ENCODE data around the gene DEFB108B. TPM values are rescaled to one million over a fixed set of nuclear protein-coding genes. Genes with fewer than 3 reads are reported as not detected.
"Not testable (repeated sequence)": the region's sequence is repeated elsewhere in the genome, so short reads cannot be mapped to it uniquely, and the experiment has no call there.

Gene DEFB108B
- total and polyA plus RNA-seq, 2 donors (not counting 1 experiment from before 2014, with no cell fraction given) = not detected

DNA sequence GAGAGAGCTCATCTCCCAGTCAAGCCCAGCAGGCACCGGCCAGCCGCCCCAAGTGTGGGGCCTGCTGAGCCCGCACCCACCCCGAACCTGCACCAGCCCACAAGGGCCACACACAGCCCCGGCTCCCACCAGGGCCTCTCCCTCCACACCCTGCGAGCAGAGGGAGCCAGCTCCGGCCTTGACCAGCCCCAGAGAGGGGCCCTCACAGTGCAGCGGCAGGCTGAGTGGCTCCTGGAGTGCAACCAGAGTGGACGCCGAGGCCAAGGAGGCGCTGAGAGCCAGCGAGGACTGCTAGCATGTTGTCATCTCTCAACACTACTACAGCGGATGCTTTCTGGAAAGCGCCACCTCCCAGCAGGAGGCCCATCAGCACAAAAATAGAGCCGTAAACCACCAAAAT is 10.9 kb downstream of the DEFB108B start:
- Histone ChIP-seq H3K9me3 (ENCODE audit: control extremely low read depth in 1 of 3, control insufficient read depth in 2 of 3, insufficient read depth in 1 of 3, low read length in 2 of 3) (peaks cover 0 to 3% (median 1%) of the 10 kb centered on the region in 3 donors), H3K27ac (ENCODE audit: low read length in 2 of 2) (no peak overlapping the region), H3K4me3 (ENCODE audit: control extremely low read depth in 1 of 5, extremely low read depth in 1 of 5, insufficient read depth in 1 of 5, low read depth in 2 of 5, low read length in 4 of 5) (no peak overlapping the region), H3K4me2 (replicated peaks; ENCODE audit: low read depth, low read length, poor library complexity, severe bottlenecking) (no peak overlapping the region), H3K4me1 (ENCODE audit: control insufficient read depth in 2 of 2, insufficient read depth in 2 of 2, low read length in 2 of 2) (no peaks in the 10 kb centered on the region), H3K9ac (ENCODE audit: low read length) (no peak overlapping the region), H3K79me2 (ENCODE audit: control insufficient read depth, insufficient read depth, low read length) (no peaks in the 10 kb centered on the region), H3K36me3 (replicated peaks in 1 of 2; ENCODE audit: control extremely low read depth in 1 of 2, control insufficient read depth in 1 of 2, extremely low read depth in 1 of 2, insufficient read depth in 2 of 2, low read length in 1 of 2) (no peaks in the 10 kb centered on the region), H4K20me1 (ENCODE audit: control insufficient read depth, insufficient read depth, low read length, poor library complexity, severe bottlenecking) (no peaks in the 10 kb centered on the region), H2AFZ (ENCODE audit: insufficient read depth, low read depth, low read length, poor library complexity, severe bottlenecking) (no peak overlapping the region), H3K27me3 (replicated peaks in 1 of 4; ENCODE audit: control extremely low read depth in 1 of 4, control insufficient read depth in 3 of 4, insufficient read depth in 4 of 4, low read length in 3 of 4) (no peaks in the 10 kb centered on the region)
- TF ChIP-seq EZH2 (IDR thresholded peaks at IDR 0.05; ENCODE audit: borderline replicate concordance, insufficient read depth, low read depth, low read length, poor library complexity, severe bottlenecking) = no peak
- no peak overlapping the region for H3K4me3 Mint-ChIP-seq
- ChIA-PET POLR2A (interaction anchor here (0.6 kb wide), 1 partner anchor 102 kb away, joined by 4 read pairs; no protein-coding TSS in a partner anchor), CTCF (no interaction called here)
- no peak overlapping the region for H3K27ac Mint-ChIP-seq
- DNase-seq (no peak), ATAC-seq (ENCODE audit: low read depth) (no peak)
- 95% methylated on average over 11 of the region's 15 CpGs for WGBS (ENCODE audit: insufficient coverage)
- intact Hi-C loops (cut with micrococcal nuclease) = no loop called here
- H3K4me1 Mint-ChIP-seq = no peaks in the 10 kb centered on the region
- no peaks in the 10 kb centered on the region for H3K27me3 Mint-ChIP-seq
- H3K9me3 Mint-ChIP-seq (ENCODE audit: insufficient read depth) = no peaks in the 10 kb centered on the region

DNA sequence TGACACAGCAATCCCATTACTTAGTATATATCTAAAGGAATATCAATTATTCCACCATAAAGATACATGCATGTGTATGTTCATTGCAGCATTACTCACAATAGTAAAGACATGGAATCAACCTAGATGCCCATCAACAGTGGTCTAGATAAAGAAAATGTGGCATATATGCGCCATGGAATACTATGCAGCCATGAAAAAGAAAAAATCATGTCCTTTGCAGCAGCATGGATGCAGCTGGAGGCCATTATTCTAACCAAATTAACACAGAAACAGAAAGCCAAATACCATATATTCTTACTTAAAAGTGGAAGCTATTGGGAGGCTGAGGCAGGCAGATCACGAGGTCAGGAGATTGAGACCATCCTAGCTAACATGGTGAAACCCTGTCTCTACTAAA is 20.9 kb downstream of the DEFB108B start:
- H3K27ac ChIP-seq (ENCODE audit: low read length in 2 of 2); H3K4me2 ChIP-seq (replicated peaks; ENCODE audit: low read depth, low read length, poor library complexity, severe bottlenecking); H3K27ac Mint-ChIP-seq; H3K4me1 Mint-ChIP-seq; H3K9me3 ChIP-seq (ENCODE audit: control extremely low read depth in 1 of 3, control insufficient read depth in 2 of 3, insufficient read depth in 1 of 3, low read length in 2 of 3); H3K4me3 Mint-ChIP-seq; H2AFZ ChIP-seq (ENCODE audit: insufficient read depth, low read depth, low read length, poor library complexity, severe bottlenecking); H3K27me3 ChIP-seq (replicated peaks in 1 of 4; ENCODE audit: control extremely low read depth in 1 of 4, control insufficient read depth in 3 of 4, insufficient read depth in 4 of 4, low read length in 3 of 4); H3K9me3 Mint-ChIP-seq (ENCODE audit: insufficient read depth); H3K4me3 ChIP-seq (ENCODE audit: control extremely low read depth in 1 of 5, extremely low read depth in 1 of 5, insufficient read depth in 1 of 5, low read depth in 2 of 5, low read length in 4 of 5); H3K4me1 ChIP-seq (ENCODE audit: control insufficient read depth in 2 of 2, insufficient read depth in 2 of 2, low read length in 2 of 2); H3K79me2 ChIP-seq (ENCODE audit: control insufficient read depth, insufficient read depth, low read length); ATAC-seq (ENCODE audit: low read depth); H3K9ac ChIP-seq (ENCODE audit: low read length); H3K27me3 Mint-ChIP-seq; POLR2A ChIA-PET; intact Hi-C loops (cut with micrococcal nuclease); CTCF ChIA-PET; H3K36me3 ChIP-seq (replicated peaks in 1 of 2; ENCODE audit: control extremely low read depth in 1 of 2, control insufficient read depth in 1 of 2, extremely low read depth in 1 of 2, insufficient read depth in 2 of 2, low read length in 1 of 2); DNase-seq; H4K20me1 ChIP-seq (ENCODE audit: control insufficient read depth, insufficient read depth, low read length, poor library complexity, severe bottlenecking): not testable (repeated sequence)
- WGBS (ENCODE audit: insufficient coverage) = no CpG with 5 or more reads among the region's 2 CpGs

DNA sequence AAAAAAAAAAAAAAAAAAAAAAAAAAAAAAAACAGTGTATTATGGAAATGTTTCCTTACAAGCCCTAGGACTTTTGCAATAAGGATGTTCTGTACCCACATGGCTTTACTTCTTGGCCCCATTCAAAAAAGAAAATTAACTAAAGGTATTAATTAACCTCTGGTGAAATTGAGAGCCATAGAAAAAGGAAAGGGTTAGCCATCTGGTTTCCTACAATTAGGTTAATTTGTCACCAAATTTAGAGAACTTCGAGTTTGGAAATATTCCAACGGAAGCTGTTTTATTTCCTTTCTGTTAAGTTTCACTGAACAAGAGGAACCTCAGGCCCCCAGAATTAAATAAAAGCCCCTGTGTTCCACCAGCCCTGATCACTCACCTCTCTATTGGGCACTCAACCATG is 22.9 kb downstream of the DEFB108B start:
- H3K4me2 ChIP-seq (replicated peaks; ENCODE audit: low read depth, low read length, poor library complexity, severe bottlenecking); H3K9ac ChIP-seq (ENCODE audit: low read length); intact Hi-C loops (cut with micrococcal nuclease); H3K27ac ChIP-seq (ENCODE audit: low read length in 2 of 2); CTCF ChIA-PET; H3K4me1 Mint-ChIP-seq; ATAC-seq (ENCODE audit: low read depth); H3K4me3 Mint-ChIP-seq; H3K27ac Mint-ChIP-seq; H3K9me3 ChIP-seq (ENCODE audit: control extremely low read depth in 1 of 3, control insufficient read depth in 2 of 3, insufficient read depth in 1 of 3, low read length in 2 of 3); H3K36me3 ChIP-seq (replicated peaks in 1 of 2; ENCODE audit: control extremely low read depth in 1 of 2, control insufficient read depth in 1 of 2, extremely low read depth in 1 of 2, insufficient read depth in 2 of 2, low read length in 1 of 2); H4K20me1 ChIP-seq (ENCODE audit: control insufficient read depth, insufficient read depth, low read length, poor library complexity, severe bottlenecking); DNase-seq; POLR2A ChIA-PET; H3K9me3 Mint-ChIP-seq (ENCODE audit: insufficient read depth); H3K79me2 ChIP-seq (ENCODE audit: control insufficient read depth, insufficient read depth, low read length); H2AFZ ChIP-seq (ENCODE audit: insufficient read depth, low read depth, low read length, poor library complexity, severe bottlenecking); H3K4me3 ChIP-seq (ENCODE audit: control extremely low read depth in 1 of 5, extremely low read depth in 1 of 5, insufficient read depth in 1 of 5, low read depth in 2 of 5, low read length in 4 of 5); H3K27me3 ChIP-seq (replicated peaks in 1 of 4; ENCODE audit: control extremely low read depth in 1 of 4, control insufficient read depth in 3 of 4, insufficient read depth in 4 of 4, low read length in 3 of 4); H3K27me3 Mint-ChIP-seq; H3K4me1 ChIP-seq (ENCODE audit: control insufficient read depth in 2 of 2, insufficient read depth in 2 of 2, low read length in 2 of 2): not testable (repeated sequence)
- 0% methylated on average over 2 of the region's 2 CpGs for WGBS (ENCODE audit: insufficient coverage)

DNA sequence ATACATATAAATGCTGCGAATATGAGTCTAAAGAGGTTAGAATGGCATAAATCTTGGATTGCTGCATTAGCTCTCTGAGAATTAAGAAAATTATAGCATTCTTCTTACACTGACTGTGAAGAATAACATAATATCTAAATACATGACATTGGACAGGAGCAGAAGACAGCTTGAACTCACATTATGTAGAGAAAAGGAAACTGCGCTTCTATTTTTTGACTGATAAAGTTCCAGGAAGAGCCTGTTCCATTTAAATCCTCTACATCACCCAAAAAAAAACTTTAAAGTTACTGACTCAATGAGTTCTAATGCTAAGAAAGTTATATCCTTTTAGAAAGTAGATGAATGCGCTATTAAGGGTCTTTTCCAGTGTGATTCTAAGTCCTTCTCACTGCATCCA is 27.8 kb downstream of the DEFB108B start:
- H3K27ac ChIP-seq (ENCODE audit: low read length in 2 of 2); H3K4me2 ChIP-seq (replicated peaks; ENCODE audit: low read depth, low read length, poor library complexity, severe bottlenecking); H3K4me3 ChIP-seq (ENCODE audit: control extremely low read depth in 1 of 5, extremely low read depth in 1 of 5, insufficient read depth in 1 of 5, low read depth in 2 of 5, low read length in 4 of 5); DNase-seq; H3K9me3 Mint-ChIP-seq (ENCODE audit: insufficient read depth); CTCF ChIA-PET; ATAC-seq (ENCODE audit: low read depth); H3K27me3 ChIP-seq (replicated peaks in 1 of 4; ENCODE audit: control extremely low read depth in 1 of 4, control insufficient read depth in 3 of 4, insufficient read depth in 4 of 4, low read length in 3 of 4); H3K4me3 Mint-ChIP-seq; intact Hi-C loops (cut with micrococcal nuclease); H3K27ac Mint-ChIP-seq; H3K4me1 ChIP-seq (ENCODE audit: control insufficient read depth in 2 of 2, insufficient read depth in 2 of 2, low read length in 2 of 2); H4K20me1 ChIP-seq (ENCODE audit: control insufficient read depth, insufficient read depth, low read length, poor library complexity, severe bottlenecking); POLR2A ChIA-PET; H3K36me3 ChIP-seq (replicated peaks in 1 of 2; ENCODE audit: control extremely low read depth in 1 of 2, control insufficient read depth in 1 of 2, extremely low read depth in 1 of 2, insufficient read depth in 2 of 2, low read length in 1 of 2); H3K9ac ChIP-seq (ENCODE audit: low read length); H2AFZ ChIP-seq (ENCODE audit: insufficient read depth, low read depth, low read length, poor library complexity, severe bottlenecking); H3K79me2 ChIP-seq (ENCODE audit: control insufficient read depth, insufficient read depth, low read length); H3K4me1 Mint-ChIP-seq; H3K9me3 ChIP-seq (ENCODE audit: control extremely low read depth in 1 of 3, control insufficient read depth in 2 of 3, insufficient read depth in 1 of 3, low read length in 2 of 3); H3K27me3 Mint-ChIP-seq: not testable (repeated sequence)
- no CpG with 5 or more reads among the region's 3 CpGs for WGBS (ENCODE audit: insufficient coverage)
